Measurements from ENCODE around the gene KRABD2.
A peak's percentile ranks its signal among the peaks of the same experiment; 100 is the strongest.

KRABD2 gene

GRCh38 chr17:8376271-8377067, at the start of gene KRABD2:
TSS of gene KRABD2 (minus strand) at chr17:8376704.
- peak; percentile 89 for DNase-seq (ENCODE audit: low spot score)

More at GRCh38 chr17:8376271-8377067, at the start of gene KRABD2:
- TF ChIP-seq ATF3 (IDR thresholded peaks at IDR 0.05) = no peak
- TF ChIP-seq NR2F2 (IDR thresholded peaks at IDR 0.05) = no peak
- TF ChIP-seq RXRA (IDR thresholded peaks at IDR 0.05) = peak; percentile 39 to 41
- no peak for TF ChIP-seq YY1 (IDR thresholded peaks at IDR 0.05)
- TF ChIP-seq EGR1 (IDR thresholded peaks at IDR 0.05; ENCODE audit: low read depth in 2 of 2) = no peak
- TF ChIP-seq FOXA2 (IDR thresholded peaks at IDR 0.05) = no peak
- TF ChIP-seq TAF1 (conservative IDR thresholded peaks at IDR 0.05) = peak; percentile 62
- TF ChIP-seq CTCF (IDR thresholded peaks at IDR 0.05; ENCODE audit: low read depth, low read length, missing input control) = peak; percentile 54
- peak; percentile 54 for TF ChIP-seq SP1 (IDR thresholded peaks at IDR 0.05)
- TF ChIP-seq HNF4A (conservative IDR thresholded peaks at IDR 0.05) = peak; percentile 20 to 31
- TF ChIP-seq RAD21 (IDR thresholded peaks at IDR 0.05) = peak in 1 of 2 donors; percentile 63
- peak in 1 of 2 donors; percentile 39 for TF ChIP-seq JUND (IDR thresholded peaks at IDR 0.05)
- TF ChIP-seq HNF4G (IDR thresholded peaks at IDR 0.05) = no peak
- TF ChIP-seq ZBTB33 (IDR thresholded peaks at IDR 0.05) = peak; percentile 70
- peak; percentile 52 for TF ChIP-seq FOXA1 (IDR thresholded peaks at IDR 0.05)
- no peak for TF ChIP-seq REST (IDR thresholded peaks at IDR 0.05)
- TF ChIP-seq GABPA (IDR thresholded peaks at IDR 0.05 in 1 of 2, conservative IDR thresholded peaks at IDR 0.05 in 1 of 2) = peak; percentile 89 to 97
- peak; percentile 28 for TF ChIP-seq MAX (IDR thresholded peaks at IDR 0.05)
- no peaks in the 10 kb centered on the region for H3K27me3 ChIP-seq (ENCODE audit: control insufficient read depth in 4 of 4, insufficient read depth in 4 of 4, low read length in 3 of 4)
- no peaks in the 10 kb centered on the region for H3K9me3 ChIP-seq (ENCODE audit: control insufficient read depth in 4 of 4, low read length in 3 of 4)
- peaks cover 7 to 39% (median 32%) of the 10 kb centered on the region in 4 donors for H3K36me3 ChIP-seq (ENCODE audit: control insufficient read depth in 4 of 4, insufficient read depth in 3 of 4, low read depth in 1 of 4, low read length in 3 of 4)
- H3K27ac ChIP-seq (ENCODE audit: low read depth in 1 of 2, low read length in 2 of 2) = peak within 1 kb of the TSS; percentile 44 to 74
- under 1% methylated on average over 41 of the region's 41 CpGs for WGBS
- H3K4me3 ChIP-seq (ENCODE audit: low read depth in 1 of 3, low read length in 3 of 3) = peak within 1 kb of the TSS; percentile 74 to 92 (median 77)
- peaks cover 2 to 39% (median 31%) of the 10 kb centered on the region in 4 donors for H3K4me1 ChIP-seq (ENCODE audit: control insufficient read depth in 4 of 4, insufficient read depth in 4 of 4, low read length in 3 of 4)
- peak within 1 kb of the TSS; percentile 69 to 93 for H3K9ac ChIP-seq (ENCODE audit: low read depth in 1 of 2, low read length in 2 of 2)

Data from liver (tissue), 8 donors.